Measurements from ENCODE around the gene NOSIP. TPM values are rescaled to one million over a fixed set of nuclear protein-coding genes. Genes with fewer than 3 reads are reported as not detected.
"Not testable (repeated sequence)": the region's sequence is repeated elsewhere in the genome, so short reads cannot be mapped to it uniquely, and the experiment has no call there.

NOSIP gene
- total RNA-seq, result 22.8 TPM

GRCh38 chr19:49580264-49581006 is at the start of gene NOSIP:
NOSIP (minus strand) TSS chr19:49580556; CDS start chr19:49560691, 19,865 bp downstream.
- DNase-seq, result peak; percentile 89

DNA sequence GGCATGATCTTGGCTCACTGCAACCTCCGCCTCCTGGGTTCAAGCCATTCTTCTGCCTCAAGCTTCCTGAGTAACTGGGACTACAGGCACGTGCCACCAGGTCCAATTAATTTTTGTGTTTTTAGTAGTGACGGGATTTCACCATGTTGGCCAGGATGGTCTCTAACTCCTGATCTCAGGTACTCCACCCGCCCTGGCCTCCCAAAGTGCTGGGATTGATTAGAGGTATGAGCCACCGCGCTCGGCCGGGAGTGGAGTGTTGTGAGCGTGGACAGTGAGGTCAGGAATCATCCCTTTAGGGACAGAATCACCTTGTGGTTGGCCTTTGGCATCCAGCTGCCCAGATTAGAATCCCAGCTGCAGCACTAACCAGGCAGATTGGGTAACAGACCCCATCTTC is 49.3 kb upstream of the NOSIP start:
- no peak for DNase-seq

- DNase-seq, result no peak
Observed at GRCh38 chr19:49626226-49626625, 45.9 kb upstream of the NOSIP start.

DNA sequence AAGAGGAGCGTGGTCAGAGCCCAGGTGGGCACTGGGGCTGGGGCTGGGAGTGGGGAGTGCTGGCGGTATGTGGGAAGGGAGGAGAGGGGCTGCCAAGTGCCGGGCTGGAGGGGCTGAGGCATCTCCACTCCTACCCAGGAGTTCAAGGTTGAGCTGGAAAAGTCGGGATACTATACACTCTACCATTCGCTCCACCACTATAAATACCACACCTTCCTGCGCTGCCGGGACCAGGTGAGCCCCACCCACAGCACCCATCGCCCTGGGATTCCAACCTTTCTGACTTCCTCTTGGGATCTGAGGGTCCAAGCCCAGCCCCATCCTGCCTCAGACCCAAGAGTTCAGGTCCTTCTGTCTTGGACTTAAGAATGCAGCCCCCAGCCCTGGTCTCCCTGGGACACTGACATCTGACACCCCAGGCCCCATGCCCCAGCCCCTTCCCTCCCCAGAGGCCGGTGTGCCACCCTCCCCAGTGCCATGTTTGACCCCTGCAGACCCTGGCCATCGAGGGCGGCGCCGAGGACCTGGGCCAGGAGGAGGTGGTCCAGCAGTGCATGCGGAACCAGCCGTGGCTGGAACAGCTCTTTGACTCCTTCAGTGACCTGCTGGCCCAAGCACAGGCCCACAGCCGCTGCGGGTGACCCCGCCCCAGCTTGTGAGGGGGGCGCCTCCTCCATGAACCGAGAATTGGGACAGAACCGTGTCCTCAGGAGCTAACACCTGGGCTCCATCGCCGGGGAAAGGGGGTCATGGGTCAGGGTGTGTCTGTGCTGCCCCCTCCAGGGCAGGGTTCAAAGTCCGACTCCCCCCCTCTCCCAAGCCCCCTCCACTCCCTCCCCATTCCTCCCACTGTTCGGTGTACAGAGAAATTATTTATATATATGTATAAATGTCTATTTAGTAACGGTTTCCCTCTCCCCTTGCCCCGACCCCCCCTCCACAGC is 44.9 kb upstream of the NOSIP start:
- DNase-seq, result no peak

DNA sequence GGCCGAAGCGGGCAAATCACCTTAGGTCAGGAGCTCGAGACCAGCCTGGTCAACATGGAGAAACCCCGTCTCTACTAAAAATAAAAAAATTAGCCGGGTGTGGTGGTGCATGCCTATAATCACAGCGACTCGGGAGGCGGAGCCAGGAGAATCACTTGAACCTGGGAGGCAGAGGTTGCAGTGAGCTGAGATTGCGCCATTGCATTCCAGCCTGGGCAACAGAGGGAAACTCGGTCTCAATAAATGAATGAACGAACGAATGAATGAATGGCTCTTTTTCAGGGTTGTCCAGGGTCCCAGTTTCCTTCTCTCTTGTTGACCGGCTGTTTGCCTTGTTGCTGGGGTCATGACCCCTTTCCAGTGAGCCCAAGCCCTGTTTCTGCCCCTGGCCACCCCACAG is 37.5 kb upstream of the NOSIP start:
- not testable (repeated sequence) for DNase-seq

DNA sequence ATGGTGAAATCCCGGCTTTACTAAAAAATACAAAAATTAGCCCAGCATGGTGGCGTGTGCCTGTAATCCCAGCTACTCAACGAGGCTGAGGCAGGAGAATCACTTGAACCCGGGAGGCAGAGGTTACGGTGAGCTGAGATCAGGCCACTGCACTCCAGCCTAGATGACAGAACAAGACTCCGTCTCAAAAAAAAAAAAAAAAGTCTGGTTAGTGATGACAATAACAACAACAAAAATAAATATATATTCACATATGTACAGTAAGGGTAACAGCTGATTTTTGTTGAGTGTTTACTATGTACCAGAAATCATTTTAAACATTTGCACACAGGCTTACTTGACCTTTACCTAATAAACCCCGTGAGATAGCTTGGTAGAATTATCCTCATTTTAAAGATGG is 36.6 kb upstream of the NOSIP start:
- no peak for DNase-seq

DNA sequence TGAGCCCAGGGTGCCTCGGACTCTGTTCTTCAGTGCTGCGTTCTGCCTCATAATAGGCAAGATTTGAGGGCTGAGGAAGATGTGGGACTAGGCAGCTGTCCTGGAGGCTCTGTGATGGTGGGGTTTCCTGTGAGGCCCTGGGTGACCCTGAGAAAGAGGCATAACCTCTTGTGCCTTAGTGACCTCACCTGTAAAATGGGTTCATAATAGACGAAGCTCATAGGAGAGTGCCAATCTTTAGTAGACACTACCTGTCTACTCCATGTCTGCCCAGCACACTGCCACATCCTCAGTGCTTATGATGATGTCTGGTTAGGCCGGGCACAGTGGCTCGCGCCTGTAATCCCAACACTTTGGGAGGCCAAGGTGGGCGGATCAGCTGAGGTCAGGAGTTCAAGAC is 36.2 kb upstream of the NOSIP start:
- no peak for DNase-seq

- no peak for DNase-seq
Observed at GRCh38 chr19:49615861-49616260, 35.5 kb upstream of the NOSIP start.

- no peak for DNase-seq
Observed at GRCh38 chr19:49614096-49614833, 33.9 kb upstream of the NOSIP start.

DNA sequence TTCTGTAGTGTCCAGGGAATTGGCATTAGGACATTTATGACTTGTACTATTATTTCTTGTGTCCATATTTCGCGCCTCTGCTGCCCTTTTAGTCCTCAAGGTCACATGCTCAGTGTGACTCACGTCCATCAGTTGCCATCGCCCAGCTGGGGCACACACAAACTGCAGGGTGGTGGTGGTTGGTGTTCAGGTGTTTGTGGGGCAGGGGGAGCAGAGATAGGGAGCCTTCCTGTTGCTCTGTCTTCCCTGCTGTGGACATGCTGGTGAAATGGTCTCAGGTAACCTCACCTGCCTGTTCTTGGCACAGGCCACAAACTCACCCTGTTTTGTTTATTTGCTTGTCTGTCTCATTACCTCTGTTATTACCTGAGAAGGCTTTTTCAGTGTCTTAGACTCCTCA is 33.0 kb upstream of the NOSIP start:
- DNase-seq, result no peak

DNA sequence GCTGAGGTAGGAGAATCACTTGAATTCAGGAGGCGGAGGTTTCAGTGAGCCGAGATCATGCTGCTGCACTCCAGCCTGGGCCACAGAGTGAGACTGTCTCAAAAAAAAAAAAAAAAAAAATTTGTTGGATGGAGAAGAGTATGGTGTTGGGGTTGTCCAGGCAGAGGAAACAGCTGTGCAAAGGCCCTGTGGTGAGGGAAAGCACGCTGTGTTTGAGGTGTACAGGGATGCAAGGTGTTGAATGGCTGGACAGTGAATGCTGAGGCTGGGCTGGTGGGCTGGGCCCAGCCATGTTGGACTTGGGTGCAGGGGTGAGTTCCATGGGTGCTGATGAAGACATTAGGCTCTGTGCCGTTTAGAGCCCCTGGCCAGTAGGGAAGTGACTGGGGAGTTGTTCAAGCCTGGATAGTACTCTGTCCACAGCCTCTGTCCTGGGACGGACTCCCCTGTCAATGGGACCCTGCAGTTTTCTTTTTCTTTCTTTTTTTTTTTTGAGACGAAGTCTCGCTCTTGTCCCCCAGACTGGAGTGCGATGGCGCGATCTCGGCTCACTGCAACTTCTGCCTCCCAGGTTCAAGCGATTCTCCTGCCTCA is 29.2 kb upstream of the NOSIP start:
- no peak for DNase-seq

- no peak for DNase-seq
Observed at GRCh38 chr19:49605605-49606004, 25.2 kb upstream of the NOSIP start.

DNA sequence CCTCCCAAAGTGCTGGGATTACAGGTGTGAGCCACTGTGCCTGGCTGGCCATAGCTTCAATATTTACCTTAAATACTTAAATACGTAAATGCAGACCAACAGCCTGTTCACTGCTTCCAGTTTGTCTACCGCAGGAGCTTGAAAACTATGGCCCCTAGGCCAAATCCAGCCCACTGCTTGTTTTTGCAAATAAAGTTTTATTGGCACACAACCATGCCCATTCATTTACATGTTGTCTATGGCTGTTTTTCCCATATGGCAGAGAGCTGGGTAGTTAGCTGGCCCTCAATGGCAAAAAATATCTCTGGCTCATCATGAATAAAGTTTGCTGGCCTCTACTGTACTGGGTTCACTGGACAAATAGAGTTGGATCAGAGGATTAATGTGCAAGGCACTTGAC is 22.4 kb upstream of the NOSIP start:
- no peak for DNase-seq

- no peak for DNase-seq
Observed at GRCh38 chr19:49601482-49602038, 21.2 kb upstream of the NOSIP start.

- no peak for DNase-seq
Observed at GRCh38 chr19:49599378-49600295, 19.3 kb upstream of the NOSIP start.

GRCh38 chr19:49597703-49597974 is 17.3 kb upstream of the NOSIP start:
- no peak for DNase-seq

DNA sequence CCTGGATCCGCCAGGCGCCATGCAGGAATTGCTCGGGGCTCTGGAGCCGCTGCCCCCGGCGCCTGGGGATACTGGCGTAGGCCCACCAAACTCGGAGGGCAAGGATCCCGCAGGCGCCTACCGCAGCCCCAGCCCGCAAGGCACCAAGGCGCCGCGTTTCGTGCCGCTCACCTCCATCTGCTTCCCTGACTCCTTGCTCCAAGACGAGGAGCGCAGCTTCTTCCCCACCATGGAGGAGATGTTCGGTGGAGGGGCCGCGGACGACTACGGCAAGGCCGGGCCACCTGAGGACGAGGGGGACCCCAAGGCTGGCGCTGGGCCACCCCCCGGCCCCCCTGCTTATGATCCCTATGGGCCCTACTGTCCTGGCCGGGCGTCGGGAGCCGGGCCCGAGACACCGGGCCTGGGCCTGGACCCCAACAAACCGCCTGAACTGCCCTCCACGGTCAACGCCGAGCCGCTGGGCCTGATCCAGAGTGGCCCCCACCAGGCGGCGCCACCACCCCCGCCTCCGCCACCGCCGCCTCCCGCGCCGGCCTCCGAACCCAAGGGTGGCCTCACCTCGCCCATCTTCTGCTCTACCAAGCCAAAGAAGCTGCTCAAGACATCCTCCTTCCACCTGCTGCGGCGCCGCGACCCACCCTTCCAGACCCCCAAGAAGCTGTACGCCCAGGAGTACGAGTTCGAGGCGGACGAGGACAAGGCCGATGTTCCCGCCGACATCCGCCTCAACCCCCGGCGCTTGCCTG is 16.8 kb upstream of the NOSIP start:
- no peak for DNase-seq

DNA sequence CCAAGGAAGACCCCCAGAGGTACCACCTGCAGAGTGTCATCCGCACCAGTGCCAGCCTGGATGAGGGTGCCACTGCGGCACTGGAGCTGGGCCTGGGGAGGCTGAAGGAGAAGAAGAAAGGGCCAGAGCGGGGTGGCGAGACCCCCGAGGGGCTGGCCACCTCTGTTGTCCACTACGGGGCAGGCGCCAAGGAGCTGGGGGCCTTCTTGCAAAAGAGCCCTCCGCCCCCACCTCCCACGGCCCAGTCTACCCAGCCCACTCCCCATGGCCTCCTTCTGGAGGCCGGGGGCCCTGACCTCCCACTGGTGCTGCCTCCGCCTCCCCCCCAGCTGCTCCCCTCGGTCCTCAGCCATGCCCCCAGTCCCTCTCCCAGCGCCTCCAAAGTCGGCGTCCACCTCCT is 16.1 kb upstream of the NOSIP start:
- DNase-seq, result no peak

- no peak for DNase-seq
Observed at GRCh38 chr19:49595819-49596404, 15.6 kb upstream of the NOSIP start.
